Measurements from ENCODE around the gene FAM227B.
"Not testable (repeated sequence)": the region's sequence is repeated elsewhere in the genome, so short reads cannot be mapped to it uniquely, and the experiment has no call there.

FAM227B gene

GRCh38 chr15:49606594-49606993 is 14.0 kb downstream of the FAM227B start:
- DNase-seq: no peak

DNA sequence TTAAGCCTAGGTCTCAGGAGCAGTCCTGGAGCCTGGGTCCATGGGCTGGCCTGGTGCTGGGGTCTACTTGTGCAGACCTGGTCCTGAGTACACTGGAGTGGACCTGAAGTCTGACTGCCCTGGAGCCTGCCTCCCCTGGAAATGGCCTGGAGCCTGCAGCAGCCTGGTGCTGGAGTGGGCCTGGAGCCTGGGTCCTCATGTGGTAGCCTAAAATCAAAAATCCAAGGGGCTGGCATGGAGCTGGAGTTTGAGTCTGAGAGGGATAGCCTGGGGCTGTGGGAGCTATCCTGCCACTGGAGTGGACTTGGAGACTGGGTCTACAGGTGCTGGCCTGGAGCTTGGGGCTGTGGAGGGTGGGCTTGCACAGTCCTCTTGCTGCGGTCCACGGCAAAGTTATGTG is 15.0 kb downstream of the FAM227B start:
- DNase-seq: no peak

DNA sequence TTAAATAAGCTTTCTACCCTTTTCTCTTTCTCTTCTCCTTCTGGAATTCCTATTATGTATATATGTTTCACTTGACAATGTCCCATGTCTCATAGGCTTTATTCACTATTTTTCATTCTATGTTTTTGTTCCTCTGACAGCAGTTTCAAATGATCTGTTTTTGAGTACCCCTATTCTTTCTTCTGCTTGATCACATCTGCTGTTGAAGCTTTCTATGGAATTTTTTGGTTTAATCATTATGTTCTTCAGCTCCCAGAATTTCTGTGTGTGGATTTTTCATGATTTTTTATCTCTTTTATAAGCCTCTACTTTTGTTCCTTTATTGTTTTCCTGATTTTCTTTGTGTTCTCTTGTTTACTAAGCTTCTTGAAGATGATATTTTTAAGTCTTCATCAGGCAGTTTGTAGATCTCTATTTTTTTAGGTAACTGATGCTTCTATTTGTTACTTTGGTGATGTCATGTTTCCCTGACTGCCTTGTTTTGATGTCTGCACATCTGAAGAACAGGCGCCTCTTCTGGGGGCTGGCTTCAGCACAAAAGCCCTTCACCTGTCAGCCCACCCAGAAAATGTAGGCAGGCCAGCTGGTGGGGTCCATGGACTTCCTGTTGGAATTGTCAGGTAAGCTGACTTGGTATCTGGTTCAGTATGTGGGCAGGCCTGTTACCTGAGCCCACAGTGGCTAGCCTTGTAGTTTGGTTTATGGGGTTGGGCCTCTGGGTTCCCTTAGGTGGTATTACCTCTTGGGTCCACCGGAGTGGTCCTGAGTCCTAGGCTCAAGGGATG is 15.8 kb downstream of the FAM227B start:
- no peak for DNase-seq

- DNase-seq: not testable (repeated sequence)
These were observed 27.7 kb downstream of the FAM227B start for GRCh38 chr15:49592829-49593316.

GRCh38 chr15:49589030-49589429 is 31.6 kb downstream of the FAM227B start:
- DNase-seq: no peak

DNA sequence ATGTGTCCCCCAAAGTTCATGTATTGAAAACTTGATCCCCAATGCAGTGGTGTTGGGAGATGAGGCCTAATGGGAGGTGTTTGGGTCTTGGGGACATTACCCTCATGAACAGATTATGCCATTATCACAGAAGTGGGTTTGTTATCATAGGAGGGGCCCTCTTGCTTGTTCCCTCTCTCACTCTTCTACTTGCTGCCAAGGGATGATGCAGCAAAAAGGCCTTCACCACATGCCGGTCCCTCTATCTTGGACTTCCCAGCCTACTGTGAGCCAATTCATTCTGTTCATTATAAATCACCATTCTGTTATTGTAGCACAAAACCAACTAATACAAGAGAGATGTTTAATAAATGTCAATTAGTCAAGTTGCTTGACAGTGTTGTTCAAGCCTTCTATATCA is 47.2 kb downstream of the FAM227B start:
- DNase-seq: no peak

DNA sequence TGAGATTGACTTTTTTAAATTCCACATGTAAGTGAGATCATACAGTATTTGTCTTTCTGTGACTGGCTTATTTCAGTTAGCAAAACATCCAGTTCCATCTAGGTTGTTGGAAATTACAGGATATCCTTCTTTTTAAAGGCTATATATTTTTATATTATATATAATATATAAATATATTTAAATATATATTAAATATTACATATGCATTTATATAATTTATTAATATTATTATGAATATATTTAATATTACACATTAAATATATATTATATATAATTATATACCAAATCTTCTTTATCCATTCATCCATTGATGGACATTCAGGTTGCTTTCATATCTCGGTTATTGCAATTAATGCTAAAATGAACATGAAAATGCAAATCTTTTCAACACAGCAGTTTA is 49.9 kb downstream of the FAM227B start:
- no peak for DNase-seq

- DNase-seq: no peak
These were observed 50.4 kb downstream of the FAM227B start for GRCh38 chr15:49570174-49570573.

GRCh38 chr15:49560045-49560444 is 60.6 kb downstream of the FAM227B start:
- DNase-seq: no peak

DNA sequence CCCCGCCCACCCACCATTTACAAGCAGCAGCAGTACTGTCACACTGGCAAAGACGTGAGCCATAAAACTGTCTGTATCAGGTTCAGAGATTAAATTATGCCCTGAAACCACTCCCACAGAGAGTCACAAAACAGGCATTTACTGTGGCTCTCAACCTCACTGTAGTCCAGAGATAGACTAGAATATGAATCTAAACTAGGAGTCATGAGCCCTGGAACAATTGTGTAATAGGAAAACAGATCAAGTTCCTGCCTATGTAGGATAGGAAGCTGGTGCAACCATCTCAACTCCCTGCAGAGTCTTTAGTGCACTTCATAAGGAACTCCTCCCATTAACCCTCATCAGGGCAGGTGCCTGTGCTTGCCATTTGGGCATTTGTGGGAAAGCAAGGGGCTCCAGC is 61.7 kb downstream of the FAM227B start:
- no peak for DNase-seq

- no peak for DNase-seq
These were observed 64.2 kb downstream of the FAM227B start for GRCh38 chr15:49556437-49556836.

DNA sequence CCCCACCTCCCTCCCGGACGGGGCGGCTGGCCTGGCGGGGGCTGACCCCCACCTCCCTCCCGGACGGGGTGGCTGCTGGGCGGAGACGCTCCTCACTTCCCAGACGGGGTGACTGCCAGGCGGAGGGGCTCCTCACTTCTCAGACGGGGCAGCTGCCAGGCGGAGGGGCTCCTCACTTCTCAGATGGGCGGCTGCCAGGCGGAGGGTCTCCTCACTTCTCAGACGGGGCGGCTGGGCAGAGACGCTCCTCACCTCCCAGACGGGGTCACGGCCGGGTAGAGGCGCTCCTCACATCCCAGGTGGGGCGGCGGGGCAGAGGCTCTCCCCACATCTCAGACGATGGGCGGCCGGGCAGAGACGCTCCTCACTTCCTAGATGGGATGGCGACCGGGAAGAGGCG is 70.3 kb downstream of the FAM227B start:
- DNase-seq: not testable (repeated sequence)

- no peak for DNase-seq
These were observed 82.1 kb downstream of the FAM227B start for GRCh38 chr15:49538520-49538919.

DNA sequence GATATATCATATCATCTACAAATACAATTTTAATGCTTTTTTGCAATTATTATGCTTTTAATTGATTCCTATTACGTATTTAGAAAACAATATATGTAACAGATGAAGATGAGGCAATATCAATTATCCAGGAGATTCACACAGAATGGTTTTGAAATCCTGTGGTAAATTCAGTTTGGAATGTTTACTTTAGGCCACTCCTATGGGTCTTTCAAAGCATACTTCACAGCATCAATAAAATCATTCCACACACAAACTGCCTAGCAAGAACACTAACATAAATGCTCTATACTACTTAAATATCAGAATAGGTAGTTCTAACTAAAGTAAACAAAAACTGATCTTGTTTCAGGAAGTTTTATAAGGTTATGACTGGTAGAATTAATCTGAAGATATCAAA is 90.5 kb downstream of the FAM227B start:
- no peak for DNase-seq

DNA sequence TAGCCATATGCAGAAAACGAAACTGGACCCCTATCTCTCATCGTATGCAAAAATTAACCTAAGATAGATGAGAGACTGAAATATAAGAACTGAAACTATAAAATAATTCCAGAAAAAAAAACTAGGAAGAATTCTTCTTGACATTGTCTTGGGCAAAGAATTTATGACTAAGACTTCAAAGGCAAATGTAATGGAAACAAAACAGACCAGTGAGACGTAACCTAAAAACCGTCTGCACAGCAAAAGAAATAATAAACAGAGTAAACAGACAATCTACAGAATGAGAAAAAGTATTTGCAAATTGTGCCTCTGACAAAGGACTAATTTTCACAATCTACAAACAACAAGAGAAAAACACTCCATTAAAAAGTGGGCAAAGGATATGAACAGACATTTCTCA is 92.3 kb downstream of the FAM227B start:
- no peak for DNase-seq

GRCh38 chr15:49521802-49522201 is 98.8 kb downstream of the FAM227B start:
- DNase-seq: no peak

GRCh38 chr15:49512739-49513138 is 107.9 kb downstream of the FAM227B start:
- DNase-seq: not testable (repeated sequence)

- DNase-seq: no peak
These were observed 113.4 kb downstream of the FAM227B start for GRCh38 chr15:49507261-49507660.

GRCh38 chr15:49506341-49506740 is 114.3 kb downstream of the FAM227B start:
- DNase-seq: no peak

DNA sequence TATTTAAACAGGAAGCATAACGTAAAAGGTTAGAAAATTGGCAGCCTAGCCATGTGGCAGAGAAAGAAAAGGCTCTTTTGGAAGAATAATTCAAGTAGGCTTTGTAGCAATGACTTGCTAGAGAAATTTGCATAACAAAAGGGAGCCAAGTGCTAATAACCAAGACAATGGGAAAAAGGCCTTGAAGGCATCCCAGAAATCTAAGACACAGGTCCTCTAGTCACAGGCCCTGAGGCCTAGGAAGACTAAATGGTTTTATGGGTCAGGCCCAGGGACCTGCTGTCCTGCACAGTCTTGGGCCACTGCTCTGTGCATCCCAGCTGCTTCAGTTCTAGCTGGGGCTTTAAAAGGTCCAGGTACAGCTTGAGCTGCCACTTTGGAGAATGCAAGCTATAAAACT is 119.0 kb downstream of the FAM227B start:
- DNase-seq: no peak

GRCh38 chr15:49495993-49496753 is 124.4 kb downstream of the FAM227B start:
- DNase-seq: no peak

DNA sequence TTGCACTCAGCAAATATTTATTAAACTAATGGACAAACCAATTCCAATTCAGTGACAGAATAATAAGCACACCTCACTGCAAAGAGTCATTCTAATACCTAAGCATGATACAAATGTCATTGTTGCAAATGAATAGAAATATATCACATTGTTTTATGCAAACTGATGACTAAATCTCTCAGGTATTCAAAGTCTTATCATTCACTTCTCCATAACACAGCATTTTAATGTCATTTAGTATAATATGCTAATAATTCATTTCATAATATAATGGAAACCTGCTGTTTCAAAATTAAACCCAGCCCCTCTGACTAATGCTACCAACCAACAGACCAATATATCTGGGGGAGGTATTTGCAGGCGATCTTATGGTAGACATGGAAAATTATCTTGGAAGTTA is 125.8 kb downstream of the FAM227B start:
- no peak for DNase-seq

DNA sequence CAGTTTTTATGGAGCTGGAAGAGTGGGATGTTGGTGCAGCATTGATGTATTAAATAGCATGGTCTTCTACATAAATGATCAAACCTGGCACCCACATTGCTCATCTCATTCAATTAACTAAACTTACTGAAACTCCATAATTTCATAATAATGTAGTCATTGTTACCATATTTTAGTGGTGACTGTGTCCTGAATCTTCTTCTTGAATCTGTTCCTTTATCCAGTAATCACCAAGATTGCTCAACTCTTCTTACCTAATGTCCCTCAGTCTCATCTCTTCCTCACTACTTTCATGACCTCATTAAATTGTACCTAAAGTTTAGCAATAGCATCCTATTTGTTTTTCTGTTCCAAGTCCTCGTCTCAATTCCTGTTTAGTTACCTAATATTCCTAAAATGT is 127.8 kb downstream of the FAM227B start:
- no peak for DNase-seq

DNA sequence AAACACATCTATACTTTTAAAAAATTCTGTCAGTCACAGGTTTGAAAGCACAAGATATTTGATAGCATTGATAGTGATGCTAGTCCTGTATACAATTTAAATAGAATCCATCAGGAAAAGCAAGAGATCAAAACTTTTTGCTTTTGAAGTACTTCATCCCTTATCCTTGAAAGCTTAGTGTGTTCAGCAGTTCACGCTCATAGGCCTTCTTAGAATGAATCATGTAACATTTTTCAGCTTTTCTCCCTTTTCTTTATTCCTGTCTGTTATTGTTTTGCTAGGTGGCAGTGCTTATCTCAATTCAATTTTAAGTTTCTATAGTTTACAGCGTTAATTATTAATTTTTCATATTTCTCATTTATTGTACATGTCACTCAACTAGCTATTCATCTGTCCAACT is 128.5 kb downstream of the FAM227B start:
- DNase-seq: no peak

Measured in CD4-positive, alpha-beta T cell treated with Interleukin-15 for 1 hour (primary cell).